WTC11 (cell line): ENCODE measurements around the gene ZDHHC18.

Experiments
- MYBL2 ChIP-seq: sonication (generic); formaldehyde crosslinking; IDR thresholded peaks from 2 replicates; pipeline ENCODE4 v1.8.1; 2023; ENCODE audit warnings: mild to moderate bottlenecking, moderate library complexity, missing genetic modification reagents
- ZNF416 ChIP-seq: fragments of 250-450 bp; sonication (Bioruptor Pico); IDR thresholded peaks from 2 replicates; pipeline ENCODE4 v1.9.0; 2021; ENCODE audit warnings: mild to moderate bottlenecking, inconsistent platforms
- TF ChIP-seq, protein P1 (sequence below): sonication (generic); formaldehyde crosslinking; conservative IDR thresholded peaks from 2 replicates; pipeline ENCODE4 v1.8.1; 2023; ENCODE audit warnings: mild to moderate bottlenecking, low read depth, missing genetic modification reagents, moderate library complexity
- TF ChIP-seq, protein P2 (sequence below): sonication (generic); formaldehyde crosslinking; IDR thresholded peaks from 2 replicates; pipeline ENCODE4 v1.8.1; 2023; ENCODE audit warnings: mild to moderate bottlenecking, missing genetic modification reagents, moderate library complexity
- TF ChIP-seq, protein P3 (sequence below): sonication (generic); formaldehyde crosslinking; IDR thresholded peaks from 2 replicates; pipeline ENCODE4 v1.8.1; 2022; ENCODE audit warnings: low read depth, mild to moderate bottlenecking, moderate library complexity, missing genetic modification reagents, borderline replicate concordance
- TF ChIP-seq, protein P4 (sequence below): sonication (generic); formaldehyde crosslinking; IDR thresholded peaks from 2 replicates; pipeline ENCODE4 v1.8.1; 2022; ENCODE audit warnings: mild to moderate bottlenecking, missing genetic modification reagents, moderate library complexity, borderline replicate concordance
- TF ChIP-seq, protein P5 (sequence below): sonication (generic); formaldehyde crosslinking; IDR thresholded peaks from 2 replicates; pipeline ENCODE4 v1.8.1; 2022; ENCODE audit warnings: low read depth, missing genetic modification reagents, borderline replicate concordance
- TF ChIP-seq, protein P6 (sequence below): fragments of 200-600 bp; IDR thresholded peaks from 2 replicates; pipeline ENCODE4 v1.8.0; 2022; ENCODE audit warnings: antibody characterized with exemption
- TF ChIP-seq, protein P7 (sequence below): sonication (generic); formaldehyde crosslinking; IDR thresholded peaks from 2 replicates; pipeline ENCODE4 v1.8.1; 2023; ENCODE audit warnings: mild to moderate bottlenecking, missing genetic modification reagents

DNA sequence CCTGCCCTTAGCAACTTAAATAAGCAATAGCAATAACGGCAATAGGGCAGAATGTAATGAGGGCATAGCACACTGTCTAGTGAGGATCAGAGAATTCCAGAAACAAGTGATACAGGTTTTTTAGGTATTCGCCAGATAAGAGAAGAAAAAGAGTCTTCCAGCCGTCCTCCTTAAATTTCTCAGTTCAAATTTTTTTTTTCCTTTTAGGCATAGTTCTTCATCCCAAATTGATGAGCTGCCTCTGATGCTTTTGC lies 36.9 kb upstream of the ZDHHC18 start:
- TF ChIP-seq, protein P1, sequence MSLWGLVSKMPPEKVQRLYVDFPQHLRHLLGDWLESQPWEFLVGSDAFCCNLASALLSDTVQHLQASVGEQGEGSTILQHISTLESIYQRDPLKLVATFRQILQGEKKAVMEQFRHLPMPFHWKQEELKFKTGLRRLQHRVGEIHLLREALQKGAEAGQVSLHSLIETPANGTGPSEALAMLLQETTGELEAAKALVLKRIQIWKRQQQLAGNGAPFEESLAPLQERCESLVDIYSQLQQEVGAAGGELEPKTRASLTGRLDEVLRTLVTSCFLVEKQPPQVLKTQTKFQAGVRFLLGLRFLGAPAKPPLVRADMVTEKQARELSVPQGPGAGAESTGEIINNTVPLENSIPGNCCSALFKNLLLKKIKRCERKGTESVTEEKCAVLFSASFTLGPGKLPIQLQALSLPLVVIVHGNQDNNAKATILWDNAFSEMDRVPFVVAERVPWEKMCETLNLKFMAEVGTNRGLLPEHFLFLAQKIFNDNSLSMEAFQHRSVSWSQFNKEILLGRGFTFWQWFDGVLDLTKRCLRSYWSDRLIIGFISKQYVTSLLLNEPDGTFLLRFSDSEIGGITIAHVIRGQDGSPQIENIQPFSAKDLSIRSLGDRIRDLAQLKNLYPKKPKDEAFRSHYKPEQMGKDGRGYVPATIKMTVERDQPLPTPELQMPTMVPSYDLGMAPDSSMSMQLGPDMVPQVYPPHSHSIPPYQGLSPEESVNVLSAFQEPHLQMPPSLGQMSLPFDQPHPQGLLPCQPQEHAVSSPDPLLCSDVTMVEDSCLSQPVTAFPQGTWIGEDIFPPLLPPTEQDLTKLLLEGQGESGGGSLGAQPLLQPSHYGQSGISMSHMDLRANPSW (CRISPR knock-in tag): no peak
- TF ChIP-seq, protein P2, sequence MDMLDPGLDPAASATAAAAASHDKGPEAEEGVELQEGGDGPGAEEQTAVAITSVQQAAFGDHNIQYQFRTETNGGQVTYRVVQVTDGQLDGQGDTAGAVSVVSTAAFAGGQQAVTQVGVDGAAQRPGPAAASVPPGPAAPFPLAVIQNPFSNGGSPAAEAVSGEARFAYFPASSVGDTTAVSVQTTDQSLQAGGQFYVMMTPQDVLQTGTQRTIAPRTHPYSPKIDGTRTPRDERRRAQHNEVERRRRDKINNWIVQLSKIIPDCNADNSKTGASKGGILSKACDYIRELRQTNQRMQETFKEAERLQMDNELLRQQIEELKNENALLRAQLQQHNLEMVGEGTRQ (CRISPR knock-in tag): no peak
- TF ChIP-seq, protein P3, sequence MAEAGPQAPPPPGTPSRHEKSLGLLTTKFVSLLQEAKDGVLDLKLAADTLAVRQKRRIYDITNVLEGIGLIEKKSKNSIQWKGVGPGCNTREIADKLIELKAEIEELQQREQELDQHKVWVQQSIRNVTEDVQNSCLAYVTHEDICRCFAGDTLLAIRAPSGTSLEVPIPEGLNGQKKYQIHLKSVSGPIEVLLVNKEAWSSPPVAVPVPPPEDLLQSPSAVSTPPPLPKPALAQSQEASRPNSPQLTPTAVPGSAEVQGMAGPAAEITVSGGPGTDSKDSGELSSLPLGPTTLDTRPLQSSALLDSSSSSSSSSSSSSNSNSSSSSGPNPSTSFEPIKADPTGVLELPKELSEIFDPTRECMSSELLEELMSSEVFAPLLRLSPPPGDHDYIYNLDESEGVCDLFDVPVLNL: no peak
- TF ChIP-seq ZNF416 (CRISPR knock-in tag) (no peak), MYBL2 (no peak)
- TF ChIP-seq, protein P4, sequence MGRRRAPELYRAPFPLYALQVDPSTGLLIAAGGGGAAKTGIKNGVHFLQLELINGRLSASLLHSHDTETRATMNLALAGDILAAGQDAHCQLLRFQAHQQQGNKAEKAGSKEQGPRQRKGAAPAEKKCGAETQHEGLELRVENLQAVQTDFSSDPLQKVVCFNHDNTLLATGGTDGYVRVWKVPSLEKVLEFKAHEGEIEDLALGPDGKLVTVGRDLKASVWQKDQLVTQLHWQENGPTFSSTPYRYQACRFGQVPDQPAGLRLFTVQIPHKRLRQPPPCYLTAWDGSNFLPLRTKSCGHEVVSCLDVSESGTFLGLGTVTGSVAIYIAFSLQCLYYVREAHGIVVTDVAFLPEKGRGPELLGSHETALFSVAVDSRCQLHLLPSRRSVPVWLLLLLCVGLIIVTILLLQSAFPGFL (CRISPR knock-in tag): no peak
- TF ChIP-seq, protein P5, sequence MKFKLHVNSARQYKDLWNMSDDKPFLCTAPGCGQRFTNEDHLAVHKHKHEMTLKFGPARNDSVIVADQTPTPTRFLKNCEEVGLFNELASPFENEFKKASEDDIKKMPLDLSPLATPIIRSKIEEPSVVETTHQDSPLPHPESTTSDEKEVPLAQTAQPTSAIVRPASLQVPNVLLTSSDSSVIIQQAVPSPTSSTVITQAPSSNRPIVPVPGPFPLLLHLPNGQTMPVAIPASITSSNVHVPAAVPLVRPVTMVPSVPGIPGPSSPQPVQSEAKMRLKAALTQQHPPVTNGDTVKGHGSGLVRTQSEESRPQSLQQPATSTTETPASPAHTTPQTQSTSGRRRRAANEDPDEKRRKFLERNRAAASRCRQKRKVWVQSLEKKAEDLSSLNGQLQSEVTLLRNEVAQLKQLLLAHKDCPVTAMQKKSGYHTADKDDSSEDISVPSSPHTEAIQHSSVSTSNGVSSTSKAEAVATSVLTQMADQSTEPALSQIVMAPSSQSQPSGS (CRISPR knock-in tag): no peak
- TF ChIP-seq, protein P6, sequence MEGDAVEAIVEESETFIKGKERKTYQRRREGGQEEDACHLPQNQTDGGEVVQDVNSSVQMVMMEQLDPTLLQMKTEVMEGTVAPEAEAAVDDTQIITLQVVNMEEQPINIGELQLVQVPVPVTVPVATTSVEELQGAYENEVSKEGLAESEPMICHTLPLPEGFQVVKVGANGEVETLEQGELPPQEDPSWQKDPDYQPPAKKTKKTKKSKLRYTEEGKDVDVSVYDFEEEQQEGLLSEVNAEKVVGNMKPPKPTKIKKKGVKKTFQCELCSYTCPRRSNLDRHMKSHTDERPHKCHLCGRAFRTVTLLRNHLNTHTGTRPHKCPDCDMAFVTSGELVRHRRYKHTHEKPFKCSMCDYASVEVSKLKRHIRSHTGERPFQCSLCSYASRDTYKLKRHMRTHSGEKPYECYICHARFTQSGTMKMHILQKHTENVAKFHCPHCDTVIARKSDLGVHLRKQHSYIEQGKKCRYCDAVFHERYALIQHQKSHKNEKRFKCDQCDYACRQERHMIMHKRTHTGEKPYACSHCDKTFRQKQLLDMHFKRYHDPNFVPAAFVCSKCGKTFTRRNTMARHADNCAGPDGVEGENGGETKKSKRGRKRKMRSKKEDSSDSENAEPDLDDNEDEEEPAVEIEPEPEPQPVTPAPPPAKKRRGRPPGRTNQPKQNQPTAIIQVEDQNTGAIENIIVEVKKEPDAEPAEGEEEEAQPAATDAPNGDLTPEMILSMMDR: no peak
- TF ChIP-seq, protein P7, sequence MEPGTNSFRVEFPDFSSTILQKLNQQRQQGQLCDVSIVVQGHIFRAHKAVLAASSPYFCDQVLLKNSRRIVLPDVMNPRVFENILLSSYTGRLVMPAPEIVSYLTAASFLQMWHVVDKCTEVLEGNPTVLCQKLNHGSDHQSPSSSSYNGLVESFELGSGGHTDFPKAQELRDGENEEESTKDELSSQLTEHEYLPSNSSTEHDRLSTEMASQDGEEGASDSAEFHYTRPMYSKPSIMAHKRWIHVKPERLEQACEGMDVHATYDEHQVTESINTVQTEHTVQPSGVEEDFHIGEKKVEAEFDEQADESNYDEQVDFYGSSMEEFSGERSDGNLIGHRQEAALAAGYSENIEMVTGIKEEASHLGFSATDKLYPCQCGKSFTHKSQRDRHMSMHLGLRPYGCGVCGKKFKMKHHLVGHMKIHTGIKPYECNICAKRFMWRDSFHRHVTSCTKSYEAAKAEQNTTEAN (CRISPR knock-in tag): no peak
